Epidermal melanocyte (primary cell): Measurements from ENCODE around the gene GNAQ.

Source experiments
- DNase-seq: peaks from one replicate; pipeline ENCODE4 v3.0.0; 2011; ENCODE audit warnings: low spot score; ENCODE audit not compliant: insufficient read length

GNAQ gene

DNA sequence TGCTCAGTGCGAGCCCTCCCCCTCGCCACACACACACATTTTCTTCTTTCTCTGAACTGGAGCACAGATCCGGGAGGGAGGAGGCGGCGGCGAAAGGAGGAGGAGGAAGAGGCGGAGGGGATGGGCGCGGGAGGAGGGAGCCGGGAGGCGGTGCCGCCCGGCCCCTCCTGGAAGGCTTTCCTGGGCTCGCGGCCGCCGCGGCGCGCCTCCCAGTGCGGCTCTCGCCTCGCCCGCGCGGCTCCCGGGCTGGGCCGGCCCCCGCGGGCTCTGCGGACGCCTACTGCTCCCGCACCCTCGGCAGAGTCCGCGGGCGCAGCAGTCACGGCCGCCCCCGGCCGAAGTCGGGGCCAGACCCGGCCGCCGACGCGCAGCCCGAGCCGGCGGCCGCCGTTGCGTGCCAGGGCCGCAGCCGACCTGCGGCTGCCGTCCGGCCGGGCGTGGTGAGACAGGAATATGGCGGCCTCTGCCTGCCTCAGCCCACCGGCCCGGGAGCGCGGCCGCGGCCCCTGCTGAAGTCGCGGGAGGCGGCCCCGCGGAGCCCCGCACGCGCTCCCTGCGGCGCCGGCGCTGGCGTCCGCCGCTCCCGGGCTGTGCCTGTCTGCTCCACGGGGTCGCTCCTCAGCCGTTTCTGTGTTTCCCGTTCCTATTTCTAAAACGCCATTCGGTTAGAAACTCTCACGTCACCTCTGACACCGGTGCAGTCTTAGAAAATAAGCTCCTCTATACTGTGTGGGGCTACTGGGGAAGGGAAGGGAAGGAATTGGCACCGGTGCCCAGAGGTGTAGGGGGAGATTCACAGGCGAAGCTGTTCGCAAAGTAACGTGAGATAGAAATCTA lies 500 bp upstream of the GNAQ start:
- peak; percentile 89 for DNase-seq

DNA sequence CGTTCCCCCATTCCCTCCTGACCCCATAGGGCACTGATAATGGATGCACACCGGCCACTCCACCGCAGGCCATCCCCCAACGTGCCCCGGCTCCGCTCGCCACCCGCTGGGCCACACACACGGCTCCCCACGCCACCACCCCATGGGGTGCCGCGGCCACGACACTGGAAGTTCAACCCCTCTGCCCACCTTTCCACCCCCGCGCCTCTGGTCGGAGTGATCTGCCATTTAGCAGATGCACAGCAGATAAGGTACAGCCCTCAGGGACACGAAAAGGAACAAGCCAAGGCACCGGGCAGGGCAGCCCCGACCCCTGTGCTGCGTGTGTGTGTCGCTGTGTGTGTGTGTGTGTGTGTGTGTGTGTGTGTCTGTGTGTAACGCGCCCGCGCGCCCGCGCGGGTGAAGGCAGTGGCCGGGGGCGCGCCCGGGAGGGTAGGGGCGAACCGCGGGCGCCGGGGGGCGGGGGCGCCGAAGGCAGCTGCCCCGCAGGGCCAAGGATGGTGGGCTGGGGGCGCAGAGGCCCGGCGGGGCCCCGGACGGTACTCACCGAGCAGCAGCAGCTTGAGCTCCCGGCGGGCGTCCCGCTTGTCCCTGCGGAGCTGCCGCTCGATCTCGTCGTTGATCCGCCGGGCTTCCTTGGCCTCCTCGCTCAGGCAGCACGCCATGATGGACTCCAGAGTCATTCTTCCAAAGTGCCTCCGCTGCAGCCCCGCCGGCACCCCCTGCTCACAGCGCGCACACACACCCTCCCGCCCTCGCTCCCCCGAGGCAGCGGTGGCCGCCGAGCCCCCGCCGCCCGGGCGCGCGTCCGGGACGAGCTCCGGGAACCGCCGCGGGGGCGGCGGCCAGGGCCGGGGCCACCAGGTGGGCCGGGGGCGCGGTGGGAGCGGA lies 813 bp downstream of the GNAQ start:
- DNase-seq, result no peak

DNA sequence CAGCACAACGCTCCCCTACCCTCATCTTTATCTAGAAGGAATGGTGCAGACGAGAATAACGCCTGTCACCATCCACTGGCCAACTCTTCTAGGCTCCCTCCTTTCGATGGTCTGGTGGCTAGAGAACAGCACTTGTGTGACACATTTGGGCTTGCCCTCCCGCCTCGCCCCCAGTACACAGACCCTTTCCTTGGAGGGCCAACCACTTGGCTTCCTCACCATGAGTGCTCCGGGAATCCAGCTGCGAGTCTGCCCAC lies 1.4 kb downstream of the GNAQ start:
- no peak for DNase-seq

DNA sequence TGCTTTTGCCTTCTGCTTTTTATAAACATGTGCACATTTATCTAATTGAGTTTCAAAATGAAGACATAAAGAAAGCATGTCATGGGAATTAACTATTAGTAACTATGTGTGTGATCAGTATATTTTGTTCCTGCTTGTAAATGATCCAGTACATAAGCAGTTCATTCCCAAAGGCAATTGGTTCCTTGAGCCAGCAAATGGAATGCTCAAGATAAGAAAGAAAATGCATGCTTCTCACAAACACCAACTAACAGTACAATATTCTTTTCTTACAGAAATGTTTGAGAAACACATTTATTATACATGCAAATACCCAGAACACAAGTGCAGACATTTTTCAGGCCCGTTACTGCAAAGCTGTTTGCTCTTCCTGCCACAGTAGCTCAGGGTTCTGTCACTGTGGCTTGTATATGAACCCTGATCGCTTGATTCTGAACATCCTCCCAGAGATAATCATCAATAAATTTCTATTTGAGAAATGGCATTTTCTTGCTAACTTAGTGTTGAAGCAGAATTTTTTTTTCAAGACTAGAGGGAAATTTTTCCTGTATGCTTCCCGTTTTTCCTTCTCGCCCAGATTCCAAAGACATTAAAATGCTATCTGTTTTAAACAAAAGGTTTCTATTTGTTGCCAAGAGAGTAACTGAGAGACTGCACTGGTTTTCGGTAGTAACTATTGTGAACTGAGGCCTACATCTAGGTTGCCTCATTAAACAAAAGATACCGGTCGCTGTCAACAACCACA lies 1.9 kb downstream of the GNAQ start:
- no peak for DNase-seq

DNA sequence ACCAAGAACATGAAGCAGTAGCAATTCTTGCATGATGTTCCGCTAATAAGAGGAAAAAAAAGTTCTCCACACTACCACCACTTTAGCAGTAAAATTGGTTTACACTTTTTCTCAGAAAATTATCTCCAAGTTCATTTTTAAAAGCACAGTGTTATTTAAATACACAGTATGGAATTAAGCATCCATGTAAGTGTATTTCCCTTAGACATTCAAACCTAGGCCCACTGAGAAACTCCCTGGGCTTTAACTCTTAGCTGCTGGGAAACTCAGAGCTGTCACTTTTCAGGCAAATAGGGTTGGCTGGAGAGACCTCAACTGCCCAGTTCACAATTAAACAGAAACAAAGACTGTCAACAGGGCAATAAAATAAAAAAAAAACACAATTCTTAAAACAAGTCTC lies 2.7 kb downstream of the GNAQ start:
- no peak for DNase-seq

DNA sequence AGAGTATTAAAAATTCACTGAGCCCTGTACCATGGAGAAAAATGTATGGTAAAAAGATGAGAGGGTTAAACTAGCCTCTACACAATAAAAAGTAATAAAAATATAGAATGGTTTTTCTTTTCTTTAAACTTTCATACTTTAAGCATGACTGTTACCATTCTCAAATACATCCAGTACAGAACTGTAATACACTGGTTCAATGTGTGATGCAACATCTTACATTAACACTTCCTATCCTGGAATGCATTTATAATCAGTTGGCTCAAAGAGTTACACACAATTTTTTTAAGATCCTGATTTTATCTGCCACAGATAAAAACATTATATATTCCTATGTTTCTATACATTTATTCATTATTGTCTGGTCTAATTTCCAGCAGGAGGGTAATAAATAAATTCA lies 4.7 kb downstream of the GNAQ start:
- DNase-seq, result no peak

DNA sequence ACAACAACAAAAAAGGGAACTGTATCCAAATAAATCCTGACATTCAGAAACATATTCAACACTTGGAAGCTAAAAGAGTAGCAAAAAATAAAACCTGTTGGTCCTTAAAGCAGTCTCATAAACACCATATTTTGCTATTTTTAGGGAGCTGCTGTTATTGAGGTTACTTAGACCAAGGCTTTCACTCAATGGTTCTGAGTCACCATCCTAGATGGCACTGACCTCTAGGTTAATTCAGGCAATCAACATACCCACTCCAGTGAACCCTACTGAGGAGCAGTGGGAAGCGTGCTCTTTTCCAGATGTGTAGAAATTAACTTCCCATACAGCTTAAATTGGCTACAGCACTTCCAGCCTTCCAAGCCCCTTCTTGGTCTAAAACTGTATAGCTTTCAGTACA lies 5.2 kb downstream of the GNAQ start:
- no peak for DNase-seq

DNA sequence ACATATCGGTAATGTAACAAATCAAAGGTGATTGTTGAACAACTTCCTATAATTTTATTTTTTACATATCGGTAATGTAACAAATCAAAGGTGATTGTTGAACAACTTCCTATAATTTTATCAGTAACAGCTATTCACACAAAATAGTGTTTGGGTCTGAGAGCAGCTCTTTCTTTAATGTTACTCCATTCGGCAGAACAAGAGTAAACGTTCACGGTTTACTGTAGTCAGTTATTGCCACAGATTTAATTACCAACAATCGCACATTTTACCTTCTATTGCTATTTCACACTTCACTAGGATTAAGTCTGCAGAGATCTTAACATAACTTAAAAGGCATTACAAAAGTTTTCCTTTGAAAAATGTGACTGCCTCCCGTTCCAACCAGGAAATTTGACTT lies 6.4 kb downstream of the GNAQ start:
- DNase-seq, result no peak

DNA sequence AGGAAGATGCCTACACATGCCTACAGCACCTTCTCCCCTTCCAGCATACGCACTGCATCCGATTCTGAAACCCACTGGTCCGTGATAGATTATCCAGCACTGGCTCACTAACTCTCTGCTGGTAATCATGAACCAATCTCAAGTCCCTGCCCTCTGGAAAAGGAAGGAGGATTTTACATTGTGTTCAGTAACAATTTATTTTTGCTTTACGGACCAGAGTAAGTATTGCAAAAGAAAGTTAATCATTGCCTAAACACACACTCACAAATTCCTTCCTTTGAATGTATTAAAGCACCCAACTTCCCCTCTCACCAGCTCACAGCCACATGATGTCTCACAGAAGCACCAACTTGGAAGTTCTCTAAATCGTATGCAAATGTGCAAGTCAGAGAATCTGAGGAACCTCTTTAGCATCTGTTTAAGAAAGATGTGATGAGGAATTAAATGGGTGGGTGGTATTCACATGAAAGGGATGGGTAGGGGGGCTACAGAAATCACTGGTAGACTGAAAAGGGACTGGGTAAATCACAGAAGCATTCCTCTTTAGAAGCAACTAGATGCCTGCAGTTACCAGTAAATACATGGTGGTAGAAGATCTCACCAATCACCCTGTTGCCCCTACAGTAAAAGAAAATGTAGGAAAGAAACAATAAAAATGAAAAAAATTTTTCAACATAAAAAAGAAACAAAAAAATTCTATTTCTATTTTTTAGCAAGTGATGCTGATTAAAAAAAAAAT lies 8.4 kb downstream of the GNAQ start:
- no peak for DNase-seq

DNA sequence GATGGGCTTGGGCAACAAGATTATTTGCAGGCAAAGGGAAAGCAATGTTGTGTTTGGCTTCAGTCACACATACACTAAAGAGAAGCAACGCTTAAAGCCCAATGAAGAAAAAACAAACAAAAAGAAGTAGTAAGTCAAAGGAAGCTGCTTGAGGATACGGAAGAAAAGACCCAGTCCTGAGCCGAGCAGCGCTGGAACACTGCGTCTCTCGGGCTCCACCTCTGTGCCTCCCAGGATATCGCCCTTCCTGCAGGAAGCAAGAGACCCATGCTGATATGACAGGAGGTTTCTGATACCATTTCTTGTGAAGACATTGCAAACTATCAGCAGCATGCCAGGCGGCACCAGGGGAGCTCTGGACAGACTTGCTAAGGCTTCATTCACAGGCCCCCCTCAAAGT lies 9.9 kb downstream of the GNAQ start:
- no peak for DNase-seq

DNA sequence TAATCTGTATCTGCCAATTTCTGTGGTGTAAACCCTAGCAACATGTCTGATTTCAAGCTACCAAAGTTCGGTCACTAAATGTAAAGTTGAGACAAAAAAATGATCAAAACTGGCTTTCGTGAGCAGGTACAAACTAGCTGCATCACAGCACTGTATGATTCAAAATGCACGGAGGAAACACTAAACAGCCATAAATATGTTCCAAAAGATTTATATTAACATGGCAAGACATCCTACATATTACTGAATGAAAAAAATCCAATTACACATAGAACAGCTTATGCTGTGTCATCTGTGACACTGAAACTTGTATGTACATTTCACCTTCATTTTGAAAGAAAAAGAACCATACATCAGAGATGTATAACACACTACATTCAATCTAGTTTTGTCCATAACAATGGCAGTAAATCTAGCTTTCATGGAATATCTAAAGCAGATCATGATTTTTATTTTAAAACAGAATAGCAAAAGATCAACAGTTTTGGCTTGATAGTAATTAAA lies 14.4 kb downstream of the GNAQ start:
- DNase-seq, result no peak

DNA sequence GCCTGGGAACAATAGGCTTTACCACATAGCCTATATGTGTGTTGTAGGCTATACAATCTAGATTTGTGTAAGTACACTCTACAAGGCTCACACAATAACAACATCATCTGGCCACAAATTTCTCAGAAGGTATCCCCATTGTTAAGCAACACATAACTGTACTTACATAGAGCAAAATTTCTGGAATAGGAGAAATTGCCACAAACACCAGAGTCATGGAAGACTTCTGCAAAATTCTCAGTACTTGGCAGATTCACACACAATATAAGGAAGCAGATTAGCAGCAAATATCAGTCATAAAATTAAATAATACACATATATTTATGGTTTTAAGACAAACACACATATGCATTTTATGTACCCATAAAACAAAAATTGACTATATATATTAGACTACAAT lies 16.4 kb downstream of the GNAQ start:
- no peak for DNase-seq

DNA sequence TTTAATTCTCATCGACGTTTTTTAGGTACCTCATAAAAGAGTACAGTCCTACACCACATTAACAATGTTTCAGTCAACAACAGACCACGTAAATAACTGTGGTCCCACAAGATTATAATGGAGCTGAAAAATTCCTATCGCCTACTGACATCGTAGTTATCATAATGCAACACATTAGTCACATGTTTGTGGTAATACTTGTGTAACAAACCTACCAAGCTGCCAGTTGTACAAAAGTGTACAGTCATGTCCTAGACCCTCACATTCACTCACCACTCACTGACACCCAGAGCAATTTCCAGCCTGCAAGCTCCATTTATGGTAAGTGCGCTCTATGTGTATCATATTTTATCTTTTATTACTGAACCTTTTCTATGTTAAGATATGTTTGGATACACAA lies 16.8 kb downstream of the GNAQ start:
- no peak for DNase-seq

DNA sequence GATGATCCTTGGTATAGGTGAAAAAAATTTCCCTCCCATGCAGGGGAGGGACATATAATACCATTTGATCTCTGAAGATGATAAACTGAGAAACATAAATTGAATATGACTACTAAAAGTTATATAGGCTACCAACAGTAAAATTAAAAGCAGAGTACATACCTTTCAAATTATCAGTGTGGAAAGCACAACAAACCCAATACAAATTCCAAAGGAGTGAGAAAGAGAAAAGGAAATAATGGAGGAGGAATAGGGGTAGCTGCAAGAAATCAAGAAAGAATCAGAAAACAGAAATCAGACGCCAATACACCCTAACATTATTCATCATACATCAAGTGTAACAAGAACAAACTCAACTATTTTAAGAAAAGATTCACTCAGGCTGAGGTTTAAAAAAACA lies 17.7 kb downstream of the GNAQ start:
- no peak for DNase-seq

DNA sequence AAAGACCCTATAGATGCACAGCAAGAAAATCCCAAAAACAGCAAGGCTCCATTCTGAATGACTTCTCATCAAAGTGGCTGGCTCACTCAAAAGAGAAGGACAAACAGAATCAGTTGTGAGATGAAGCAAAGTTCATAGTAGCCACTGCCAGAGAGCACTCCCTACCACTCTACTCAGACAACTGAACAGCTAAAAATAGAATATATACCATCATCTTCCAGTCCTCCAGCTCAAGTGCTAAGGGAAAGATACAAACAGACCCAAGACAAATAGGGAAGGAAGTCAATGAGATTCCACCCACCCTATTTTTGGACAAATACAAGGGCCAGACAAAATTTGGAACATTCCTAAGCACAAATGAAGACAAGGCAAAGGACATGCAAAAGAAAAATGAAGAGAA lies 20.6 kb downstream of the GNAQ start:
- no peak for DNase-seq

DNA sequence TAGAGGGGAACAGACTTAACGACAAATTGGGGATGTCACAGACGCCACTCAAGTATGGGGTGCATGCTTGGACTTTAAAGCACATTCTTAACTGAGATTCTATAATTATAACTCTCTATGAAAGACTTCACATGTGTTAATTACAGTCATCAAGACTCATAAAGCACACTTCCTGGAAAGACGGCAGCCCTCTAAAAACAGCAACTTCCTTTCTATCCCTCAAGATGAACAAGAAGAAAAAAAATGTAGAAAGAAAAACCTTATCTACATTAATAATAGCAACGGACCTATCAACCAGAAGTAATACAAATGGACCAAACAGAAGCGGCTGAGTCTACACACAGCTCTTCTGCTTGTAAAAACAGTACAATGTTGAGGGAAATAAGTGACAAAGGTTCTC lies 21.2 kb downstream of the GNAQ start:
- DNase-seq, result no peak

DNA sequence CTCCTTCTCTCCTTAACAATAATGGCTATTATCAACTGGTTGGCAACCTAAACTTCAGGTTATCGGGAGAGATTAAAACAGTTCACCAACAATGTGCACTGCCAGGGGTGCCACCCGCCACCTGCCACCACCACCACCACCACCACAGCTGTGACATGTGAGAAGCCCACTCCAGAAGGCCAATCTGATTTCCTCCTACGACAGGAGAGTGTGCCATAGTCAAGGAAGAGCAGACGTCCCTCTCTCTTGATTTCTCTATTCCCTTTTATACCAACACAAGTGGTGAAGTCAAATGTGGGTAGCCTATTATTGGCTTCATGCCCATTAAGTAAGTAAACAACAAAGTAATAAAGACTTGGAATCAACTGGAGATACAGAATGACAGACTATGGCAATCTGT lies 22.4 kb downstream of the GNAQ start:
- DNase-seq, result no peak

DNA sequence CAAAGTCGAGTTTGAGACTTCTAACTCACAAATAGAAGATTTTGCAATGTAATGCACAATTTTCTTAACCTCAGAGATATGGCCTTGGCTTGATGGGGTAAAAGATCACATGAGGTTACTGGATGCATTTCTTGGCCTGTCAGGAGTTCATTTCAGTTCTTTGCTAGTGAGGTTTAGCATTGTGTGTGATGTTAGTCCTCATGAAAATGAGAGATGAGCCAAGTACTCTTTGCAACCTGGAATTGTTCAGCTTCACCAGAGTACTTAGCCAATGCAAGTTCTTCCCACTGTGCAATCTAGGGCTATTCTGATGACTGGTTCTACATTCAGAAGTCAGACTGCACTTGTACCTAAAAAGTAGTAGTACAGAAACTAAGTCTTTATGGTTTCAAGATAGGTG lies 24.9 kb downstream of the GNAQ start:
- no peak for DNase-seq

DNA sequence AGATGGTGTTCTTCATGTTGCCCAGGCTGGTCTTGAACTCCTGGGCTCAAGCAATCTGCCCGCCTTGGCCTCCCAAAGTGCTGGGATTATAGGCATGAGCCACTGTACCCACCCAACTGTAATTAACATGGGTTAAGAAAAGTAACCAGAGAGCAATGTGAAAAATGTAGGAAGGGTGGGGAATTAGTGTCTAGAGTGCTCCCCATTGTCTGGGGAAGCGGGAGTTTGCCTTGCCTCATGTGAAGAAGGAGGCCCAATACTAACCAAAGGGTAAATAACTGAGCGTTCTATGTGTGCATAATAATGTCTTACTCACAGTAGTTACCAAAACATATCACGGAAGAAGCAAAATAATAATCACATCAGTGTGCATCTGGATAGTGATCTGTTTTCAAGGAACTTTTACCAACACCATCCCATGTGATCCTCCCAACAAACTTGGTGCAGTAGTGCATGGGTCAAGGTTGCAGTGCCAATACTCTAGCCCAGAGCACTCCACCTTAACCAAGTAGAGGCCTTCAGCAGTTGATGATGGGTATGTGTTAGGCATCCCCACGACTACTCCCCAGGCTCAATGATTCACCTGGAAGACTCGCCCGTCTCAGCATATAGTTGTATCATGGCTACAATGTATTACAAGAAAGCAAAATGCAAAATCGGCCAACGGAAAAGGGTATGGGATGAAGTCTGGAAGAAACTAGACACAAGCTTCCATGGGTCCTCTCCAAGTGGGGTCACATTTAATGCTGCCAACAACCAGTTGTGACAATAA lies 26.2 kb downstream of the GNAQ start:
- no peak for DNase-seq

DNA sequence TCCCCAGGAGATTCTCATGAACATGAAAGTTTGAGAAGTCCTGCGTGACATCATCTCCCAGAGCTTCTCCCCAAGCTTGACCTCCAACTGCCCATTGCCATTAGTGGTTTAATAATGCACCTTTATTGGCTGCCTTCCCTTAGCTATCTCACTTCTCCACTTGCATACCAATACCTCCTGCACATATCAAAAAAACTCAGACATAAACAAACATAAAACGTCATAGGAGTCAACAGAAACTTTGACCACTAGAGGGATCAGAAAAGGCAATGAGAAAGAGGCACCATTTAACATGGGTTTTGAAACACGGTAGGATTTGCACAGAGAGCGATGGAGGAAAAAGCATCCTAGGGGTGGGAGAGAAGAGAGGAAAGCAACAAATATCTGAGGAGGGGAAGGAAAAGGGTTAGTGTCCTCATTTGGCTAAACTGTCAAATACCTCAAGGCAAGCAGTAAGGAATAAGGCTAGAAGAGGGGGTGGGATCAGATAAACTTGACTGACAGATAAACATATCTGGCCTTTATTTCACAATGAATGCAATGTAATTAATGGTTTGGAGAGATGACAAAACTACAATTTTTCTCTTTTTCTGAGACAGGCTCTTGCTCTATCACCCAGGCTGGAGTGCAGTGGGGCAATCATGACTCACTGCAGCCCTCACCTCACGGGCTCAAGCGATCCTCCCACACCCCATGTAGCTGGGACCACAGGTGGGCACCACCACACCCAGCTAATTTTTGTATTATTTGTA lies 27.0 kb downstream of the GNAQ start:
- no peak for DNase-seq
